Measurements from ENCODE around the gene WNT5A. TPM values are rescaled to one million over a fixed set of nuclear protein-coding genes. Genes with fewer than 3 reads are reported as not detected.

The WNT5A gene
- polyA plus RNA-seq, 4 donors = under 0.01 to 8.1 (median 0.63) TPM

DNA sequence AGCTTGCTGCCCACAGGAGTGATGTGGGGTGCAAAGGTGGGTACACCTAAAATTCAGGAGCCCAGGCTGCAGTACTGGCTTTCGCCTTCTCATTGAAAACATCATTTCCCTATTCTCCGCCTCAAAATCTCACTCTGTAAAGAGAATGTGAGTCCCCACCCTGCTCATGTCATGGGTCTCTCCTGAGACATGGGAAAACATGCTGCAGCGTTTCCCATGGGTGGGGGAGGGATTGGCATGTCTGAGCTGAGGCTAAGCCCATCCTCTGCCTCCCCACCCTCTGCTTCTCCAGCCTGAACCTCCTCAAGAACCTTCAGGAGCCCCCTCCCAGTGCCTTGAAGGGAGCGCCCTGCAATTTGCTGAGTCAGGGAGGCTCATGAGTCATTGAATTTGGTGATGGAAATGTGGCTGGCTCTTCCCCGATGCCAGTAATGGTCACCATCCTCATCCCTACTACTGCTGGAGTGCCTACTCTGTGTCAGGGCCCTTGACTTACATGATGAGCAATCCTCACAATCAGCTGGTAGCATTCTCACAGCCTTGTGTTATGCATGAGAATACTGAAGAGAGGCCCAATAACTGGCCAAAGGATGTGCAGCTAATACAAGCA is 28.8 kb downstream of the WNT5A start:
- FAIRE-seq (no peak), DNase-seq (no peak)
- Histone ChIP-seq H3K27ac (ENCODE audit: low read depth in 1 of 3, low read length in 2 of 3) (no peak overlapping the region), H3K9me3 (ENCODE audit: control insufficient read depth in 2 of 2, insufficient read depth in 1 of 2, low read depth in 1 of 2, low read length in 1 of 2) (no peaks in the 10 kb centered on the region), H3K27me3 (ENCODE audit: control insufficient read depth in 3 of 3, insufficient read depth in 3 of 3, low read length in 3 of 3) (no peaks in the 10 kb centered on the region), H3K4me1 (ENCODE audit: control insufficient read depth in 3 of 3, insufficient read depth in 2 of 3, low read depth in 1 of 3, low read length in 2 of 3) (no peaks in the 10 kb centered on the region), H3K36me3 (ENCODE audit: control insufficient read depth in 3 of 3, insufficient read depth in 2 of 3, low read depth in 1 of 3, low read length in 3 of 3) (no peaks in the 10 kb centered on the region), H3K4me3 (ENCODE audit: low read depth in 1 of 3, low read length in 3 of 3) (no peak overlapping the region)
- 67 to 70% (median 69%) methylated on average over 5 of the region's 5 CpGs for WGBS, 3 donors

DNA sequence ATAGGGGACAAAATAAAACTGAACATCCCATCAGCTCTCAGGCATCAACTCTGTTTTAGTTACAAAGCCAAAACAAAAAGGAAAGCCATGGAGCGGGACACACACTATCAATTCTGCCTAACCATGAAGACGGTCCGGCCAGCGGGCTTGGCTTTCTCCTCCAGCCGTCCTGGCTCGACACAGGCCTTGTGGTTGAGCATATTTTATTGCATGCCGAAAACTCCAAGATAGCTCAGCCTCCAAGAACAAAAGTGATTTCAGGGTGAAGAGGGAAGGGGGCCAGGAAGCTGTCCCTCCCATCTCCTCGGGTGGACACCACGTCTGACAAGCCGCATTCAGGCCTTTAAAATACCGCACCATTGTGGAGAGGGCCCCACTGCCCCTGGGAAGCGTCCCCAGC is 31.2 kb downstream of the WNT5A start:
- H3K27me3 ChIP-seq (ENCODE audit: control insufficient read depth in 3 of 3, insufficient read depth in 3 of 3, low read length in 3 of 3) = no peaks in the 10 kb centered on the region
- H3K27ac ChIP-seq (ENCODE audit: low read depth in 1 of 3, low read length in 2 of 3) = no peak overlapping the region
- 86 to 93% (median 88%) methylated on average over 12 of the region's 12 CpGs for WGBS, 3 donors
- FAIRE-seq (no peak), DNase-seq (no peak)
- no peak overlapping the region for H3K4me3 ChIP-seq (ENCODE audit: low read depth in 1 of 3, low read length in 3 of 3)
- no peaks in the 10 kb centered on the region for H3K36me3 ChIP-seq (ENCODE audit: control insufficient read depth in 3 of 3, insufficient read depth in 2 of 3, low read depth in 1 of 3, low read length in 3 of 3)
- H3K9me3 ChIP-seq (ENCODE audit: control insufficient read depth in 2 of 2, insufficient read depth in 1 of 2, low read depth in 1 of 2, low read length in 1 of 2) = no peaks in the 10 kb centered on the region
- no peaks in the 10 kb centered on the region for H3K4me1 ChIP-seq (ENCODE audit: control insufficient read depth in 3 of 3, insufficient read depth in 2 of 3, low read depth in 1 of 3, low read length in 2 of 3)

DNA sequence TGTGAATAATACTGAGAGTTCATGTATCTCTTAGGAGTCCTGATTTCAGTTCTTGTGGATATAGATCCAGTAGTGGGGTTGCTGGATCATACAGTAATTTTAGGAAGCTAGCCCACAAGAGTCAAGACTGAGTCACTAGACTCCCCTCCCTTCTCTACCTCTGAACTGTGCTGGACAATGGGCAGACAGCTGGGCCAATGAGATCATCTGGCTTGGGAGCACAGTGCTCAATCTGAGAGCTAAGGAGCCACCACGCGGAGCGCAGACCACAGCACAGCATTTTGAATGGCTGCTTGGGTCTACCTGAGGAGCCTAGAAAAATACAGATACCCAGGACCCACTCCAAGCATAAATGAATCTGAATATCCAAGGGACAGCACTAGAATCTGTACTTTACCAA is 32.5 kb downstream of the WNT5A start:
- Histone ChIP-seq H3K36me3 (ENCODE audit: control insufficient read depth in 3 of 3, insufficient read depth in 2 of 3, low read depth in 1 of 3, low read length in 3 of 3) (no peaks in the 10 kb centered on the region), H3K27me3 (ENCODE audit: control insufficient read depth in 3 of 3, insufficient read depth in 3 of 3, low read length in 3 of 3) (no peaks in the 10 kb centered on the region), H3K4me1 (ENCODE audit: control insufficient read depth in 3 of 3, insufficient read depth in 2 of 3, low read depth in 1 of 3, low read length in 2 of 3) (peaks cover 0 to 2% (median 0%) of the 10 kb centered on the region in 3 donors), H3K9me3 (ENCODE audit: control insufficient read depth in 2 of 2, insufficient read depth in 1 of 2, low read depth in 1 of 2, low read length in 1 of 2) (no peaks in the 10 kb centered on the region), H3K4me3 (ENCODE audit: low read depth in 1 of 3, low read length in 3 of 3) (no peak overlapping the region), H3K27ac (ENCODE audit: low read depth in 1 of 3, low read length in 2 of 3) (no peak overlapping the region)
- DNase-seq (no peak), FAIRE-seq (no peak)
- 52 to 80% (median 76%) methylated on average over 3 of the region's 3 CpGs for WGBS, 3 donors

DNA sequence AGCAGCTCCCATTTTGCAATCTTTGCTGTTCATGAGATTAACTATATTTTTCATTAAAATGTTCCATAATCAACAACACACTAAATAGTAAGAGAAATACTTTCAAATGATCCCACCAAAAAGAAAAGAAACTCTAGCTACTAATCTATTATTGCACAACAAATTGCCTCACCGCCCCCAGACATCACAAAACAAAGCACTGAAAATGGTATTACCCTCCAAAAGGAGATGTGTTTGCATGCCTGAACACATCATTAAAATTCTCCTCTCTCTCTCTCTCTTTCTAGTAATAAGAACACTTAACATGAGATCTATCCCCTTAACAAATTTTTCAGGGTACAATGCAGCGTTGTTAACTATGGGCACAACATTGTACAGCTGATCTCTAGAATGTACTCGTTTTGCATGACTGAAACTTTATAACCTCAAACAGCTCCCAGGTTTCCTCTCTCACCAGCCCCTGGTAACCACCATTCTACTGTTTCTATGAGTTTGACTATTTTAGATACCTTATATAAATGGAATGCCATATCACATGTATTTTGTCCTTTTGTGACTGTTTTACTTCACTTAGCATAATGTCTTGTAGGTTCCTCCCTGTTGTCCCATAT is 33.1 kb downstream of the WNT5A start:
- no peak for DNase-seq
- 74 to 82% (median 80%) methylated on average over 3 of the region's 3 CpGs for WGBS, 3 donors
- no peaks in the 10 kb centered on the region for H3K36me3 ChIP-seq (ENCODE audit: control insufficient read depth in 3 of 3, insufficient read depth in 2 of 3, low read depth in 1 of 3, low read length in 3 of 3)
- H3K27ac ChIP-seq (ENCODE audit: low read depth in 1 of 3, low read length in 2 of 3) = no peak overlapping the region
- peaks cover 0 to 3% (median 0%) of the 10 kb centered on the region in 3 donors for H3K4me1 ChIP-seq (ENCODE audit: control insufficient read depth in 3 of 3, insufficient read depth in 2 of 3, low read depth in 1 of 3, low read length in 2 of 3)
- H3K27me3 ChIP-seq (ENCODE audit: control insufficient read depth in 3 of 3, insufficient read depth in 3 of 3, low read length in 3 of 3) = no peaks in the 10 kb centered on the region
- no peak overlapping the region for H3K4me3 ChIP-seq (ENCODE audit: low read depth in 1 of 3, low read length in 3 of 3)
- FAIRE-seq = no peak
- H3K9me3 ChIP-seq (ENCODE audit: control insufficient read depth in 2 of 2, insufficient read depth in 1 of 2, low read depth in 1 of 2, low read length in 1 of 2) = no peaks in the 10 kb centered on the region

DNA sequence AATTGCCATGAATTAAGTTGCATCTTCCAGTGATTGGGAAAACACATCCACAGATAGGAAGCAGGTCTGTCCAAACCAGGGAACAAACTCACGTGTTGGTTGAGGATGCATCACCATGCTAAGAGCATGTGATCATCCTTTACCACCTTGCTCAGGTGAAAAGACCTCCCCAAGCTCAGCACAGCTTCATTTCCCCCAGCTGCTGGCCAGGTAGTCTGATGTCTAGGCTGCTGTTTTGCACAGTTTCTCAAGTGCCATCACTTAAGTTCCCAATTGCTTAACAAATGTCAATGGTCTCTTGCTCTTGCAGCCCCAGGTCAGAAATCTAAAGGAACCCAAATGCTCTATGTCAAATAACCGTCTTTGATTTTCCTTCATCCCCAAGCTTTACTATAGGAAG is 34.2 kb downstream of the WNT5A start:
- no peaks in the 10 kb centered on the region for H3K27me3 ChIP-seq (ENCODE audit: control insufficient read depth in 3 of 3, insufficient read depth in 3 of 3, low read length in 3 of 3)
- H3K9me3 ChIP-seq (ENCODE audit: control insufficient read depth in 2 of 2, insufficient read depth in 1 of 2, low read depth in 1 of 2, low read length in 1 of 2) = no peaks in the 10 kb centered on the region
- no peaks in the 10 kb centered on the region for H3K36me3 ChIP-seq (ENCODE audit: control insufficient read depth in 3 of 3, insufficient read depth in 2 of 3, low read depth in 1 of 3, low read length in 3 of 3)
- DNase-seq (no peak), FAIRE-seq (no peak)
- no peak overlapping the region for H3K4me3 ChIP-seq (ENCODE audit: low read depth in 1 of 3, low read length in 3 of 3)
- H3K4me1 ChIP-seq (ENCODE audit: control insufficient read depth in 3 of 3, insufficient read depth in 2 of 3, low read depth in 1 of 3, low read length in 2 of 3) = peaks cover 0 to 6% (median 3%) of the 10 kb centered on the region in 3 donors
- WGBS, 3 donors = 74 to 87% (median 80%) methylated on average over 2 of the region's 2 CpGs
- no peak overlapping the region for H3K27ac ChIP-seq (ENCODE audit: low read depth in 1 of 3, low read length in 2 of 3)

DNA sequence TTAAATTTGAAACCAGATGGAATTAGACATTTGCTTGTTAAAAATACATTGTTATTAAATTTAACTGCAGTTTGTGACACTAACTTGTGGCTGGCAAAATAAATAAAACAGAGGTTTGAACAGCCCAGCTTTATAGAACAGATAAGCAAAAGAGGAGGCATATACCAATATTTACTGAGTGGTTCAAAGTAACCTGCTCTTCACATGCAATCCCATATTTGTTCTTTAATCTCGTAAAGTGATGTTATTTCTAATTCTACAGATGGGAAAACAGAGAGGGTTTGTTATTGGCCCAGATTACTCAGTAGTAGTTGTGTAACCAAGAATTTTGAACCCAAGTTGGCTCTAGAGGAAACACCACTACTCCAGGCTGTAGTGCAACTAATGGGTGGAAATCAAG is 37.6 kb downstream of the WNT5A start:
- H3K27me3 ChIP-seq (ENCODE audit: control insufficient read depth in 3 of 3, insufficient read depth in 3 of 3, low read length in 3 of 3) = no peaks in the 10 kb centered on the region
- no peak overlapping the region for H3K27ac ChIP-seq (ENCODE audit: low read depth in 1 of 3, low read length in 2 of 3)
- H3K4me3 ChIP-seq (ENCODE audit: low read depth in 1 of 3, low read length in 3 of 3) = no peak overlapping the region
- DNase-seq = no peak
- no peaks in the 10 kb centered on the region for H3K36me3 ChIP-seq (ENCODE audit: control insufficient read depth in 3 of 3, insufficient read depth in 2 of 3, low read depth in 1 of 3, low read length in 3 of 3)
- FAIRE-seq = no peak
- WGBS, 3 donors = 18 to 62% (median 25%) methylated on average over 1 of the region's 1 CpG
- peaks cover 0 to under 1% of the 10 kb centered on the region in 2 donors for H3K9me3 ChIP-seq (ENCODE audit: control insufficient read depth in 2 of 2, insufficient read depth in 1 of 2, low read depth in 1 of 2, low read length in 1 of 2)
- peaks cover 4 to 24% (median 7%) of the 10 kb centered on the region in 3 donors for H3K4me1 ChIP-seq (ENCODE audit: control insufficient read depth in 3 of 3, insufficient read depth in 2 of 3, low read depth in 1 of 3, low read length in 2 of 3)

DNA sequence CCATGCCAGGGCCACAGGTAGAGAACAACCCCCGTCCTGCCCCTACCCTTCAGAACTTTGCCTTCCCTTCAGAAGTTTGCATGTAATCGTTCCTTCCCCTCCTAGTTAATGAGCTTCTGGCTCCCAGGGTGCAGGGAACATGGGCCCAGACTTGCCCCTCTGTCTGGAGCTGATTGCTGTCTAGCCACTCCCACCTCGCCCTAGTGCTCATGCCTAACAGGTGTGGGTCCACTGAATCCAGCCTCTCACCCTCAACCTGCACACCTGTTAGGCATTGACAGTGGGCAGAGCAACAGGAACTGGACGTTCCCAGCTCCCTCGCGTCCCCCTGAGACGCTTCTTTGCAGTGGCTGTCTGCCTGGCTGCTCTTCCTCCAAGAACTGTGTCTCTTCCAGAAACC is 40.3 kb downstream of the WNT5A start:
- DNase-seq (peak; percentile 49 to 78), FAIRE-seq (no peak)
- Histone ChIP-seq H3K4me1 (ENCODE audit: control insufficient read depth in 3 of 3, insufficient read depth in 2 of 3, low read depth in 1 of 3, low read length in 2 of 3) (peaks cover 4 to 25% (median 7%) of the 10 kb centered on the region in 3 donors), H3K9me3 (ENCODE audit: control insufficient read depth in 2 of 2, insufficient read depth in 1 of 2, low read depth in 1 of 2, low read length in 1 of 2) (peaks cover 0 to 1% of the 10 kb centered on the region in 2 donors), H3K4me3 (ENCODE audit: low read depth in 1 of 3, low read length in 3 of 3) (no peak overlapping the region), H3K27me3 (ENCODE audit: control insufficient read depth in 3 of 3, insufficient read depth in 3 of 3, low read length in 3 of 3) (no peaks in the 10 kb centered on the region), H3K27ac (ENCODE audit: low read depth in 1 of 3, low read length in 2 of 3) (peak overlapping the region in 1 of 3 donors; percentile 62), H3K36me3 (ENCODE audit: control insufficient read depth in 3 of 3, insufficient read depth in 2 of 3, low read depth in 1 of 3, low read length in 3 of 3) (no peaks in the 10 kb centered on the region)
- 23 to 50% (median 23%) methylated on average over 7 of the region's 7 CpGs for whole genome bisulfite sequencing, 3 donors

DNA sequence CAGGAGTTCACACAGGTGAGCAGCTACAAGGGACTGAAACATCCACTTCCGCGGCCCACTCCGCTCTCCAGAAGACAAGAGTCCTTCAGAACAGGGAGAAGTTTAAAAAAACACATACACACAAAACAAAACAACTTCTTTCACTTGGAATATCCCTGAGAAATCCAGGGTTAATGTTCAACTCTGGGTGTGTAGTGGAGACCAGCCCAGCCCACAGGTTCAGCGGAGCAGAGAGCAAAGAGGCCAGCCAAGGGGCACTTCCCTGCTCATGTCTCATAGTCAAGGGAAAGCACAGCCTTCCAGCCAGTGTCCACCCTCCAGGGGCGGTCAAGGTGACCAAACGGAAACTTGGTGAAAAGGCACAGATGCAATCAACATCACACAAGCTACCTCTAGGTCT is 41.6 kb downstream of the WNT5A start:
- Histone ChIP-seq H3K4me1 (ENCODE audit: control insufficient read depth in 3 of 3, insufficient read depth in 2 of 3, low read depth in 1 of 3, low read length in 2 of 3) (peaks cover 4 to 25% (median 7%) of the 10 kb centered on the region in 3 donors), H3K9me3 (ENCODE audit: control insufficient read depth in 2 of 2, insufficient read depth in 1 of 2, low read depth in 1 of 2, low read length in 1 of 2) (peaks cover 0 to 1% of the 10 kb centered on the region in 2 donors), H3K27me3 (ENCODE audit: control insufficient read depth in 3 of 3, insufficient read depth in 3 of 3, low read length in 3 of 3) (no peaks in the 10 kb centered on the region), H3K27ac (ENCODE audit: low read depth in 1 of 3, low read length in 2 of 3) (peak overlapping the region in 1 of 3 donors; percentile 62), H3K36me3 (ENCODE audit: control insufficient read depth in 3 of 3, insufficient read depth in 2 of 3, low read depth in 1 of 3, low read length in 3 of 3) (no peaks in the 10 kb centered on the region), H3K4me3 (ENCODE audit: low read depth in 1 of 3, low read length in 3 of 3) (no peak overlapping the region)
- FAIRE-seq (no peak), DNase-seq (peak; percentile 80 to 90)
- 14 to 54% (median 35%) methylated on average over 6 of the region's 6 CpGs for WGBS, 3 donors

Measured in small intestine (tissue), 7 donors.